ENCODE measurements around the gene SPATS1.
A peak's percentile ranks its signal among the peaks of the same experiment; 100 is the strongest.

Gene SPATS1

GRCh38 chr6:44342489-44342888, at the start of gene SPATS1:
TSS of gene SPATS1 (plus strand) at chr6:44342650. CDS start at chr6:44343096, 446 bp downstream.
- peak; percentile 38 for DNase-seq

DNA sequence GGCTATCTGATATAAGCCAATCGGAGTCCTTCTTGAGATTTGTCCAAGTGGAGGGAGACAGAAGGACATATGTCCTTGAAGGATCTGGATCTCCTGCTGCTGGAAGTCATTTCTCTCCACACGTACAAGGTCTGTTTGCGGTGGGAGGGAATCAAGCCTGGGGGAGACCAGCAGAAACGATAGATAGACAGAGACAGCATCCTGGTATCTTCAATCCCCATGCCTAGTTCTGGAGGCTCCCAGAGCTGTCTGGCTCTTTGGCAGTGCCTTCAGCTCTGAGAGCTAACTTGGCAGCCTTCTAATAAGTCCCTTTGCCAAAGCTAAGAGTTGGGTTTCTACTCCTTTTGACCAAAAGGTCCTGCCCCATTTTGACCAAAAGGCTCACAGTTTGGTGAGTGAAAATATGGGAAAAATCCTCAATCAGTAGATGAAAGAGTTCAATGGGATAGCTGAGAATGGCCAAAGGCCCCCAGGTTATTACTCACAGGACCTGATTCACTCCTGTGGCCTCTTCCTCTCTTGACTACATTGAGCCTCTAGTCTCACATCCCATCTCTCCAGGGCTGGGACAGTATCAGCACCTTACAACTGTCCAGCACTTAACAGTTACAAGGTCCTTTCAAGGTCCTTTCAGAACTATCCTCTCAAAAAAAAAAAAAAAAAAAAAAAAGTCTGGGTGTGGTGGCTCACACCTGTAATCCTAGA, 49.6 kb upstream of the SPATS1 start:
- no peak for DNase-seq

- DNase-seq: no peak
These were observed 47.3 kb upstream of the SPATS1 start for GRCh38 chr6:44294832-44295791.

GRCh38 chr6:44297063-44298038, 45.1 kb upstream of the SPATS1 start:
- peak; percentile 57 for DNase-seq

GRCh38 chr6:44298055-44298803, 44.2 kb upstream of the SPATS1 start:
- peak; percentile 17 for DNase-seq

DNA sequence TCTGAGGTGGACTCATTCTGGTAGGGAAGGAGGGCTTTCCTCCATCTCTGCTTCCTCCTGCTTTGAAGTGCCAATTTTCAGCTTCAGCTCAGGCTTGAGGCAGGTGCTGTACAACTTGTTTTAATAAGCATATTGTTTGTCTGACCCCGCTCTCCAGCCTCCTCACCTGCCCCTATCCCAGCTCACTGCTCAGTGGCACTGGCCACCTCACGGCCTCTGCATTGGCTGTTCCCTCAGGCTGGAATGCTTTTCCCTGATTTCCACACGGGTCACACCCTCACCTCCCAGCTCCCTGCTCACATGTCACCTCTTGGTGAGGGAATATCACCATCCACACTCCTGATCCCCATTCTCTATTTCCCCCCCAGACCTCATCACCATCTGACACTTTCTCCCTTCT, 43.6 kb upstream of the SPATS1 start:
- DNase-seq: peak; percentile 12

GRCh38 chr6:44300292-44300823, 42.1 kb upstream of the SPATS1 start:
- peak; percentile 11 for DNase-seq

GRCh38 chr6:44301106-44301505, 41.3 kb upstream of the SPATS1 start:
- DNase-seq: peak; percentile 14

DNA sequence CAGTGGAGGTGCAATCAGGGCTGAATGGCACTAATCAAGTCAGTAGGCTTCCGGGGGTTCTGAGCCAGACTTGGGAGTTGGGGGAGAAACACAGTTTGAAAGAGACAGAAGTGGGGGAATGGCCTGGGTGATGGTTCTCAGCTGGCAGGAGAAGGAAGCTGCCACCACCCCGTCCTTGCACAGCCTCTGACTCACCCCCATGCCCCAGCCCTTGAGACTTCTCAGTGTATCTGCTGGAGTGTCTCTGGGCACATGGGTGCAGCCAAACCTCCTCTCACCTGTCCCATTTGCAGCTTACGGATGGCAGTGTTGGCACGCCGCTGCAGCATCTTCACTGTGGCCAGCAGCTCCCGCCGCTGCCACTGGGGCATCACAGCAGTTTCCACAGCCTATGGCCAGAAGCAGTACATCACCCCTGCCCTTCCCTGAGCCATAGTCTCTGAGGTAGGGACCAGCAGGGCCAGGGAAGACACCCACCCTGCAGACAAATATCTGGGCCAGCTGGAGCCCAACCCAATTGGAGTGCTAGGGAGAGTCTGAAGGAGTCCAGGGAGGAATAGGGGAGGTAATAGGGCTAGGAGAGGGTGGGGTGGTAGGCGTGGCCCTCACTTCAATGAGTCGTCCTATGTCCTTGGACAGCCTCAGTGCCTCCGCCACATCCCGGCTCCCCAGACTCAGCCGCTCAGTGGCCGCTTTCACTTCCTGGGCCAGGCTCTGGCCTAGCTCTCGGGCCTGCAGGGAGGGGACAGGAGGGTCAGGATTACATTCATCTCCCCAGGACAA, 40.5 kb upstream of the SPATS1 start:
- DNase-seq: peak; percentile 11

DNA sequence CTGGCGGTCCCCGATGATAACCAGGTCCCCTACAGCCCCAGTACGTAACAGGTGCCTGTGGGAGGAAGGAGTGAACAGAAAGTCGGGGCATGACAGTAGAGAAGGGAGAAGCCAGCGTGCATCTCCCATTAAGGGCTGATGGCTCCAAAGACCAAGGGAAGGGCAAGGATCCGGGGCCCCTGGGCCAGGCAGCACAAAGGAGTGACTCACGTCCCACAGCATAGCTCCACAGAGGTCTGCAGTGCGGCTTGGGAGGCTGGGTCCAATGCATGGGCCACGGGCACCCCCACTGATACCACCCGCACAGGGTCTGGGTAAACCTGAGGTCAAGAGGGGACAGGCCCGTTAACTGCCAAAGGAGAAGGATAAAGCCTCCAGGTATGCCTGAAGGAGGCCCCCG, 39.6 kb upstream of the SPATS1 start:
- DNase-seq: no peak

DNA sequence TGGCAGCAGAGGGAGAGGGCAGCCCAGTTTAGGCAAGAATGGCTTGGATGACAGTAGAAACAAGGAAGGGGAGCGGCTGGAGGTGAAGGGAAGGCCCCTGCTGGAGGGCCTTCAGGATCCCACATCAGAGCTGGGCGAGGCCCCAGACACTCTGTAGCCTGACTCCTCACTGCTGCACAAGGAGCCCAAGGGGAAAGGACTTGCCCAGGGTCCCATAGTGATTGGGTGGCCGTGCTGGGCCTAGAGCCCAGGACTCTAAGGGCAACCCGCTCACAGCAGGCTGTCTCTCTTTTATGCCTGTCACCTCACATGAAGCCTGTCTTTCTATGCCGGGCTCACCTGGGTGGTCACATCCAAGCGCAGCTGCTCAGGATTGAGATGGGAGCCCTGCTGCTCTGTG, 38.6 kb upstream of the SPATS1 start:
- no peak for DNase-seq

GRCh38 chr6:44304282-44305199, 37.9 kb upstream of the SPATS1 start:
- no peak for DNase-seq

- DNase-seq: no peak
These were observed 37.2 kb upstream of the SPATS1 start for GRCh38 chr6:44305200-44305725.

GRCh38 chr6:44306710-44307109, 35.7 kb upstream of the SPATS1 start:
- DNase-seq: no peak

DNA sequence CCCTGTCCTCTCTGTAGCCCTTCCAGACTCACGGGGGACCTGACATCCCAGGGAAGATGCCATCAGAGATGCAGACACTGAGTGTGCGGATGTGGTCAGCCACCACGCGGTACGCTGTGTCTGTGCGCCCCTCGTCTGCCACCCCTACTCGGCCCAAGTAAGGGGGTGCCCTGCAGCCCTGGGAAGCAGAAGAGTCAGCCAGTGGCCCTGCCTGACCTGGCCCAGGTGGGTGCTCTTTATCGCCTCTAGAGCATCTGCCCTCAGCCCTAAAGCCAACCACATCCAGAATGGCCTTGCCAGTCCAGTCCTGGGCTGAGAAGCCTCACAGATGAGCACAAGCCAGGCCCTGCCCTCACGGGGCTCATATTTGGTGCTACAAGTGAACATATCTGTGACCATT, 35.2 kb upstream of the SPATS1 start:
- no peak for DNase-seq

DNA sequence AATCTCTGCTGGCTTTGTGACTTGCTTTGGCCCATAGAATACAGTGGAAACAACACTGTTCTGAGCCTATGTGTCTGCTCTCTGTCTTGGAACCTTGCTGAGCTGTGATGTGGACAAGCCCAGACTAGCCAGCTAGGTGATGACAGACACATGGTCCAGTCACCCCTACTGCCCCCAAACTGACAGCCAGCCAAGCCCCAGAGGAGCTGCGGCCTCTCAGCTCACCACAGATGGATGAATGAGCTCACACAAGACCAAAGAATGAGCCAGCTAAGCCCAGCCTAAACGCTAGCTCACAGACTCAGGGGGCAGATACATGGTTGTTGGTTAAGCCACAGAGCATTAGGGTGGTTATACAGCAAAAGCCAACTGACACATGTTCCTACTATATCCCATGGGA, 33.4 kb upstream of the SPATS1 start:
- DNase-seq: no peak

- no peak for DNase-seq
These were observed 32.8 kb upstream of the SPATS1 start for GRCh38 chr6:44309631-44310030.

- DNase-seq: no peak
These were observed 32.2 kb upstream of the SPATS1 start for GRCh38 chr6:44310241-44310640.

DNA sequence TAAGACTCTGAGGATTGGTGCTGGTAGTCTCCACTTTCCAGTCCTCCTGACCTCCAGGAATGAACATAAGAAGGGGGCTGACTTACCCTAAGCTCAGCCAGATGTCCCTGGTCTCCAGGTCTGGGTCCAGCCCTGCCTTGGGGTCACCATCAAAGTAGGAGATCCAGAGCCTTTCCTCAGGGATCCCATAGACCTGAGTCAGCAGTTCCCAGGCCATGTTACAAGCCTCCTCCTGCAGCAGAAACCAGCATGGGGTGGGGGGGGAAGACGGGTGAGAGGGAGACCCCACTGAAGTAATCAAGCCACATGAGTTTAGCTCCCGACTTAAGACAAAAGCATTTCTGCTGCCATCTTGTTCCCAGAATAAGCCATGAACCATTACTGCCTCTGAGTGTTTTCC, 31.1 kb upstream of the SPATS1 start:
- DNase-seq: no peak

DNA sequence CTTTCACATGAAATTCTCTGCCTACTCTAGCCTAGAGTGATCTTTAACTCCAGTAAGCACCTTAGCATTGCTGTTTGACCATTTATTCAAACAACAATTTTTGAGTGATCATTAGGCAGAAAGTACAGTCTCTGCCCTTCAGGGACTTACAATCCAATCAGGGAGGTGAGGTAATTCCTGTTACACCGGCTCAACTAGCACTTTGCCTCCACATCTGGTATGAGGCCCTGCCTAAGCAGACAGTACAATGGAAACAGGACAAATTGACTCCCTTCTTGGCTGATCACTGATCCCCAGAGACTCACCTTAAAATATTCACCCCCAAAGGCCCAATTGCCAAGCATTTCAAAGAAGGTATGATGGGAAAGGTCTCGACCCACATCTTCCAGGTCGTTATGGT, 30.7 kb upstream of the SPATS1 start:
- no peak for DNase-seq
